GM19099 (cell line): ENCODE measurements around the gene NFASC.

Experiments used
- POLR2A ChIP-seq: IDR thresholded peaks from 3 replicates; pipeline ENCODE4 v1.6.1; 2011; ENCODE audit warnings: low read depth; ENCODE audit not compliant: insufficient read length; ENCODE audit errors: extremely low read depth

The NFASC gene

GRCh38 chr1:205062895-205063294, 192.2 kb downstream of the NFASC start:
- no peak for TF ChIP-seq POLR2A

GRCh38 chr1:205064301-205064700, 193.6 kb downstream of the NFASC start:
- no peak for TF ChIP-seq POLR2A

GRCh38 chr1:205064741-205065316, 194.2 kb downstream of the NFASC start:
- no peak for TF ChIP-seq POLR2A

GRCh38 chr1:205065666-205066065, 195.0 kb downstream of the NFASC start:
- no peak for TF ChIP-seq POLR2A

GRCh38 chr1:205066141-205066818, 195.6 kb downstream of the NFASC start:
- TF ChIP-seq POLR2A: no peak

GRCh38 chr1:205067031-205067430, 196.4 kb downstream of the NFASC start:
- TF ChIP-seq POLR2A: no peak

GRCh38 chr1:205068001-205068400, 197.3 kb downstream of the NFASC start:
- no peak for TF ChIP-seq POLR2A

- TF ChIP-seq POLR2A: no peak
These were observed 197.9 kb downstream of the NFASC start for GRCh38 chr1:205068457-205069040.

GRCh38 chr1:205069371-205070125, 198.9 kb downstream of the NFASC start:
- no peak for TF ChIP-seq POLR2A

- no peak for TF ChIP-seq POLR2A
These were observed 200.4 kb downstream of the NFASC start for GRCh38 chr1:205071028-205071409.

- TF ChIP-seq POLR2A: no peak
These were observed 201.1 kb downstream of the NFASC start for GRCh38 chr1:205071801-205072200.

- no peak for TF ChIP-seq POLR2A
These were observed 201.6 kb downstream of the NFASC start for GRCh38 chr1:205072286-205072685.
